Sigmoid colon (tissue), 7 donors: ENCODE results near the gene PITHD1. TPM values are rescaled to one million over a fixed set of nuclear protein-coding genes. Genes with fewer than 3 reads are reported as not detected.
A peak's percentile ranks its signal among the peaks of the same experiment; 100 is the strongest.

Experiments
- DNase-seq: peaks from one replicate; pipeline ENCODE4 v3.0.0-alpha.2; 2019
- H3K27ac ChIP-seq, 4 donors: fragments of 200-600 bp; sonication (generic); one replicate each; pipeline ENCODE4 v1.5.1; 2016 to 2019; ENCODE audit warnings: mild to moderate bottlenecking in 1 of 4
- H3K27me3 ChIP-seq, 3 donors: fragments of 200-600 bp; sonication (generic); one replicate each; pipeline ENCODE4 v1.5.1; 2019; ENCODE audit warnings: mild to moderate bottlenecking in 1 of 3
- H3K36me3 ChIP-seq, 4 donors: fragments of 200-600 bp; sonication (generic); one replicate each; pipeline ENCODE4 v1.5.1; 2016 to 2019
- H3K4me1 ChIP-seq, 4 donors: fragments of 200-600 bp; sonication (generic); one replicate each; pipeline ENCODE4 v1.5.1; 2017 to 2019
- H3K4me3 ChIP-seq, 4 donors: fragments of 200-600 bp; sonication (generic); one replicate each; pipeline ENCODE4 v1.5.1; 2017 to 2019; ENCODE audit warnings: mild to moderate bottlenecking in 2 of 4, moderate library complexity in 1 of 4
- H3K9me3 ChIP-seq, 4 donors: fragments of 200-600 bp in 3 of 4; sonication (generic) in 3 of 4; one replicate each; pipeline versions ENCODE4 v1.5.1 to v1.6.1; 2013 to 2019
- EP300 ChIP-seq, 4 donors: sonication (generic); formaldehyde crosslinking; IDR thresholded peaks; one replicate each; pipeline ENCODE4 v1.6.1; 2017; ENCODE audit warnings: antibody characterized with exemption in 4 of 4
- POLR2A ChIP-seq, 2 donors: fragments of 450-650 bp; IDR thresholded peaks; one replicate each; pipeline ENCODE4 v1.6.1; 2016; ENCODE audit warnings: antibody characterized with exemption in 2 of 2, mild to moderate bottlenecking in 2 of 2, moderate library complexity in 2 of 2
- POLR2AphosphoS5 ChIP-seq, 4 donors: sonication (generic); formaldehyde crosslinking; IDR thresholded peaks; one replicate each; pipeline ENCODE4 v1.6.1; 2017; ENCODE audit warnings: antibody characterized with exemption in 4 of 4
- WGBS, 2 donors: extraction: QIAGEN DNeasy Blood & Tissue Kit; methylation state at CpG; one replicate each; pipeline ENCODE4 v1.1.7; 2013; 5-methylcytosine and 5-hydroxymethylcytosine counted together
- intact Hi-C: fragments of 100-400 bp; cut with DNase I; formaldehyde crosslinking; loops from one replicate; pipeline ENCODE4 v1.15.1; 2023
- polyA plus RNA-seq, 3 donors: library from polyadenylated mRNA; stranded (reverse); fragments of 200-250 nt; gene quantifications; one replicate each; pipeline ENCODE4 v1.2.3, GENCODE V29; 2013
- total RNA-seq, 4 donors: library from RNA; depleted of rRNA; stranded (reverse); fragments of >200 nt; gene quantifications; one replicate each; pipeline ENCODE4 v1.1.0, GENCODE V29; 2016
- TF ChIP-seq, protein P1 (sequence below), 4 experiments: fragments of 450-650 bp in 3 of 4; fragments of 200-600 bp in 1 of 4; IDR thresholded peaks; one replicate each; pipeline ENCODE4 v1.5.1; 2016 to 2019; ENCODE audit warnings: antibody characterized with exemption in 4 of 4, mild to moderate bottlenecking in 3 of 4, moderate library complexity in 2 of 4
- donor health status: healthy with polysubstance abuse.
- donor health status: Bipolar disorder and iron deficiency.
- donor health status: healthy.

PITHD1 gene
- total and polyA plus RNA-seq, 7 donors, result 41.2 to 78.7 (median 47.9) TPM

GRCh38 chr1:23748016-23748415 is 30.2 kb upstream of the PITHD1 start:
- no peak overlapping the region for H3K4me3 ChIP-seq
- WGBS, 2 donors, result 80 to 84% methylated on average over 3 of the region's 3 CpGs
- no peaks in the 10 kb centered on the region for H3K27me3 ChIP-seq
- H3K9me3 ChIP-seq, result no peaks in the 10 kb centered on the region
- no peak for TF ChIP-seq POLR2AphosphoS5 (IDR thresholded peaks at IDR 0.05)
- TF ChIP-seq POLR2A (IDR thresholded peaks at IDR 0.05), result no peak
- TF ChIP-seq, protein P1, sequence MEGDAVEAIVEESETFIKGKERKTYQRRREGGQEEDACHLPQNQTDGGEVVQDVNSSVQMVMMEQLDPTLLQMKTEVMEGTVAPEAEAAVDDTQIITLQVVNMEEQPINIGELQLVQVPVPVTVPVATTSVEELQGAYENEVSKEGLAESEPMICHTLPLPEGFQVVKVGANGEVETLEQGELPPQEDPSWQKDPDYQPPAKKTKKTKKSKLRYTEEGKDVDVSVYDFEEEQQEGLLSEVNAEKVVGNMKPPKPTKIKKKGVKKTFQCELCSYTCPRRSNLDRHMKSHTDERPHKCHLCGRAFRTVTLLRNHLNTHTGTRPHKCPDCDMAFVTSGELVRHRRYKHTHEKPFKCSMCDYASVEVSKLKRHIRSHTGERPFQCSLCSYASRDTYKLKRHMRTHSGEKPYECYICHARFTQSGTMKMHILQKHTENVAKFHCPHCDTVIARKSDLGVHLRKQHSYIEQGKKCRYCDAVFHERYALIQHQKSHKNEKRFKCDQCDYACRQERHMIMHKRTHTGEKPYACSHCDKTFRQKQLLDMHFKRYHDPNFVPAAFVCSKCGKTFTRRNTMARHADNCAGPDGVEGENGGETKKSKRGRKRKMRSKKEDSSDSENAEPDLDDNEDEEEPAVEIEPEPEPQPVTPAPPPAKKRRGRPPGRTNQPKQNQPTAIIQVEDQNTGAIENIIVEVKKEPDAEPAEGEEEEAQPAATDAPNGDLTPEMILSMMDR (IDR thresholded peaks at IDR 0.05), result no peak
- TF ChIP-seq EP300 (IDR thresholded peaks at IDR 0.05), result no peak
- H3K27ac ChIP-seq, result no peak overlapping the region
- H3K36me3 ChIP-seq, result peaks cover 24 to 33% (median 28%) of the 10 kb centered on the region in 4 donors
- intact Hi-C loops, result no loop called here
- DNase-seq, result no peak
- H3K4me1 ChIP-seq, result peaks cover 0 to 32% (median 19%) of the 10 kb centered on the region in 4 donors

- no peak overlapping the region for H3K27ac ChIP-seq
- H3K4me1 ChIP-seq, result peaks cover 0 to 15% (median 0%) of the 10 kb centered on the region in 4 donors
- no peak for DNase-seq
- no peaks in the 10 kb centered on the region for H3K9me3 ChIP-seq
- H3K27me3 ChIP-seq, result no peaks in the 10 kb centered on the region
- intact Hi-C loops, result no loop called here
- H3K4me3 ChIP-seq, result no peak overlapping the region
- WGBS, 2 donors, result 55 to 72% methylated on average over 11 of the region's 11 CpGs
- peaks cover 49 to 65% (median 60%) of the 10 kb centered on the region in 4 donors for H3K36me3 ChIP-seq
- TF ChIP-seq EP300 (IDR thresholded peaks at IDR 0.05) (no peak), POLR2A (IDR thresholded peaks at IDR 0.05) (no peak), POLR2AphosphoS5 (IDR thresholded peaks at IDR 0.05) (no peak)
- TF ChIP-seq, protein P1 (IDR thresholded peaks at IDR 0.05), result peak in 2 of 4 experiments; percentile 16 to 18
These were observed 27.0 kb upstream of the PITHD1 start for GRCh38 chr1:23751050-23751814.

DNA sequence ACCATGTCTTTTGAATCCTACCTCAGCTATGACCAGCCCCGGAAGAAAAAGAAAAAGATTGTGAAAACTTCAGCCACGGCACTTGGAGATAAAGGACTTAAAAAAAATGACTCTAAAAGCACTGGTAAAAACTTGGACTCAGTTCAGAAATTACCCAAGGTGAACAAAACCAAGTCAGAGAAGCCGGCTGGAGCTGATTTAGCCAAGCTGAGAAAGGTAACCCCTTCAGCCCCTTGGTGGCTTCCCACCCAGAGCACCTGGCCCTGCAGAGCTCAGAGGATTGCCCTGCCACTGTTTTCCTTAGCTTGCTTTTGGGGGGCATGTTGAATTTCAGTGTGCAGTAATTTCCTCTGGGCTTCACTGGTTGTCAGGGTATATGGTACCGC is 26.4 kb upstream of the PITHD1 start:
- H3K27me3 ChIP-seq, result no peaks in the 10 kb centered on the region
- no peak overlapping the region for H3K4me3 ChIP-seq
- TF ChIP-seq POLR2AphosphoS5 (IDR thresholded peaks at IDR 0.05), result no peak
- TF ChIP-seq EP300 (IDR thresholded peaks at IDR 0.05), result no peak
- TF ChIP-seq POLR2A (IDR thresholded peaks at IDR 0.05), result no peak
- TF ChIP-seq, protein P1 (IDR thresholded peaks at IDR 0.05), result no peak
- H3K36me3 ChIP-seq, result peaks cover 53 to 71% (median 65%) of the 10 kb centered on the region in 4 donors
- no peak for DNase-seq
- H3K27ac ChIP-seq, result no peak overlapping the region
- 93 to 95% methylated on average over 4 of the region's 4 CpGs for WGBS, 2 donors
- intact Hi-C loops, result no loop called here
- H3K9me3 ChIP-seq, result no peaks in the 10 kb centered on the region
- peaks cover 0 to 11% (median 0%) of the 10 kb centered on the region in 4 donors for H3K4me1 ChIP-seq

DNA sequence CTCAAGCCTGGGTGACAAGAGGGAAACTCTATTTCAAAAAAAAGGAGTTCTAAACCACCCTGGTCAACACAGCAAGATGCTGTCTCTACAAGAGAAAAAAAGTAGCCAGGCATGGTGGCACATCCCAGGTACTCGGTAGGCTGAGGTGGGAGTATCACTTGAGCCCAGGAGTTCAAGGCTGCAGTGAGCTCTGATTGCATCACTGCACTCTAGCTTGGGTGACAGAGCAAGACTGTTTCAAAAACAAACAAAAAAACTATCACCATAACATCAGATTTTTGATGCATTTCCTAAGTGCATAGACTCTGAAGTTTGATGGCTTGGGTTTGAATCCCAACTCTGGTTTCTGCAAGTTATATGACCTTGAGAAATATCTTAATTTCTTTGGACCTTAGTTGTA is 25.3 kb upstream of the PITHD1 start:
- Histone ChIP-seq H3K27ac (no peak overlapping the region), H3K36me3 (peaks cover 62 to 82% (median 76%) of the 10 kb centered on the region in 4 donors), H3K9me3 (no peaks in the 10 kb centered on the region), H3K4me3 (no peak overlapping the region), H3K4me1 (peaks cover 0 to 1% (median 0%) of the 10 kb centered on the region in 4 donors), H3K27me3 (no peaks in the 10 kb centered on the region)
- 89 to 91% methylated on average over 1 of the region's 1 CpG for WGBS, 2 donors
- no peak for DNase-seq
- intact Hi-C loops, result no loop called here
- no peak for TF ChIP-seq EP300 (IDR thresholded peaks at IDR 0.05)
- TF ChIP-seq POLR2AphosphoS5 (IDR thresholded peaks at IDR 0.05), result no peak
- TF ChIP-seq, protein P1 (IDR thresholded peaks at IDR 0.05), result no peak
- TF ChIP-seq POLR2A (IDR thresholded peaks at IDR 0.05), result no peak
